Uterus (tissue), 4 donors: ENCODE results near the gene ACADSB. TPM values are rescaled to one million over a fixed set of nuclear protein-coding genes. Genes with fewer than 3 reads are reported as not detected.

ENCODE experiments used
- DNase-seq, 2 donors: peaks; one replicate each; pipeline ENCODE4 v3.0.0-alpha.2; 2019 to 2020
- H3K27ac ChIP-seq, 2 donors: fragments of 200-600 bp; sonication (generic); 1 replicate in 1 of 2; 2 replicates in 1 of 2; pipeline ENCODE4 v1.5.1; 2016 to 2018
- H3K27me3 ChIP-seq, 2 donors: fragments of 200-600 bp; sonication (generic); one replicate each; pipeline ENCODE4 v1.5.1; 2018 to 2019; ENCODE audit warnings: control low read depth in 1 of 2
- H3K36me3 ChIP-seq, 2 donors: fragments of 200-600 bp; sonication (generic); one replicate each; pipeline ENCODE4 v1.5.1; 2019; ENCODE audit warnings: control low read depth in 1 of 2
- H3K4me1 ChIP-seq, 2 donors: fragments of 200-600 bp; sonication (generic); one replicate each; pipeline ENCODE4 v1.5.1; 2018 to 2019; ENCODE audit warnings: control low read depth in 1 of 2
- H3K4me3 ChIP-seq, 2 donors: fragments of 200-600 bp; sonication (generic); 1 replicate in 1 of 2; 2 replicates in 1 of 2; pipeline ENCODE4 v1.5.1; 2018 to 2019; ENCODE audit warnings: mild to moderate bottlenecking in 1 of 2
- H3K9me3 ChIP-seq, 2 donors: fragments of 200-600 bp; sonication (generic); one replicate each; pipeline ENCODE4 v1.5.1; 2019; ENCODE audit warnings: control low read depth in 1 of 2
- POLR2A ChIP-seq, 2 donors: fragments of 450-650 bp; IDR thresholded peaks; one replicate each; pipeline ENCODE4 v1.6.1; 2016; ENCODE audit warnings: antibody characterized with exemption in 2 of 2, mild to moderate bottlenecking in 1 of 2, moderate library complexity in 1 of 2
- intact Hi-C: fragments of 100-400 bp; cut with DNase I; formaldehyde crosslinking; loops from one replicate; pipeline ENCODE4 v1.15.1; 2023; ENCODE audit warnings: low total_unique reads
- total RNA-seq, 4 donors: library from RNA; depleted of rRNA in 3 of 4; stranded (reverse); fragments of >200 nt in 3 of 4; gene quantifications; one replicate each; pipeline versions ENCODE4 v1.1.0 to v1.2.4, GENCODE V29; 2014 to 2023
- TF ChIP-seq, protein P1 (sequence below), 4 experiments: fragments of 200-600 bp in 2 of 4; fragments of 450-650 bp in 2 of 4; sonication (generic) in 2 of 4; IDR thresholded peaks; one replicate each; pipeline ENCODE4 v1.5.1; 2016 to 2019; ENCODE audit warnings: antibody characterized with exemption in 4 of 4, mild to moderate bottlenecking in 2 of 4, moderate library complexity in 1 of 4
- donor health status: DM: yes; HTN: yes; CAD: no.

The ACADSB gene
- total RNA-seq, 4 donors from 2014 or later, result 13.1 to 32.2 (median 17.2) TPM

DNA sequence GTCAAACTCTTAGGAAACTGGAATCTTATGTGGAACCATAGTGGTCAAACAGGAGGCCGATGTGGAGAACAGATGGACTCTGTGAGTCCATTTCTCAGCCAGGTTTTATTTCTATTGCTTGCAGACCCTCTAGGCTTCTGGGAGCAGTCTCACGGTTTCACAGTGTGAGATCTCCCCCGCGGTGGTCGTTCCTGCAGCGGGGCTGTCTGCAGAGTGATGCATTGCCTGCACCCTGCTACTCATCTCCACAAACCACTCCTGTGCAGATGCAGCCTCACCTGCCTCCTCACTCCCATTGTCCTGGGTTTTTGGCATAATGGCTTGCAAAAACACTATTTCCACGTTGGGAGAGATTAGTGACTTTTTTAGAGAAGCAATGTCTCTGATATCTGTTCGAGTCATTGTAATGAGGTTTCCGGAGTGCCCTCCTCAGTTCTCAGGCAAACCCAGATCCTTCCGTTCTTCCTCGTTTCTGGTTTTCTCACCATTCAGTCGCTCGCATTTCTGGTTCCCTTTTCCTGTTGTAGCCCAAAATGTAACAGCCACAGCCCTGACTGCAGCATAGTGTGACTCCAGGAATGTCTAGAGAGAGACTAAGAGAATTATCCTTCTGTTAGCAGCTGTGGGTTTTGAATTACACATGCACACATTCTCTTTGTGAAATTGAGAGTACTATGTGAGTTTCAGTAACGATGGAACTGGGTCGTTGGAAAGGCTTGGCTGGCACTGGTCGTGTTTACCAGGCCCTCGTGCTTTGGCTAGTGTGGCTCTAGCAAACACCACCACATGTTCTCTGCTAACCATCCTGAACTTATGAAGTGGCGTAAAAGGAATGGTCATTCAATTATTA is 30.2 kb downstream of the ACADSB start:
- Histone ChIP-seq H3K9me3 (no peaks in the 10 kb centered on the region), H3K36me3 (no peaks in the 10 kb centered on the region), H3K27me3 (no peaks in the 10 kb centered on the region), H3K4me1 (no peaks in the 10 kb centered on the region), H3K4me3 (no peak overlapping the region), H3K27ac (no peak overlapping the region)
- TF ChIP-seq, protein P1, sequence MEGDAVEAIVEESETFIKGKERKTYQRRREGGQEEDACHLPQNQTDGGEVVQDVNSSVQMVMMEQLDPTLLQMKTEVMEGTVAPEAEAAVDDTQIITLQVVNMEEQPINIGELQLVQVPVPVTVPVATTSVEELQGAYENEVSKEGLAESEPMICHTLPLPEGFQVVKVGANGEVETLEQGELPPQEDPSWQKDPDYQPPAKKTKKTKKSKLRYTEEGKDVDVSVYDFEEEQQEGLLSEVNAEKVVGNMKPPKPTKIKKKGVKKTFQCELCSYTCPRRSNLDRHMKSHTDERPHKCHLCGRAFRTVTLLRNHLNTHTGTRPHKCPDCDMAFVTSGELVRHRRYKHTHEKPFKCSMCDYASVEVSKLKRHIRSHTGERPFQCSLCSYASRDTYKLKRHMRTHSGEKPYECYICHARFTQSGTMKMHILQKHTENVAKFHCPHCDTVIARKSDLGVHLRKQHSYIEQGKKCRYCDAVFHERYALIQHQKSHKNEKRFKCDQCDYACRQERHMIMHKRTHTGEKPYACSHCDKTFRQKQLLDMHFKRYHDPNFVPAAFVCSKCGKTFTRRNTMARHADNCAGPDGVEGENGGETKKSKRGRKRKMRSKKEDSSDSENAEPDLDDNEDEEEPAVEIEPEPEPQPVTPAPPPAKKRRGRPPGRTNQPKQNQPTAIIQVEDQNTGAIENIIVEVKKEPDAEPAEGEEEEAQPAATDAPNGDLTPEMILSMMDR (IDR thresholded peaks at IDR 0.05), result no peak
- TF ChIP-seq POLR2A (IDR thresholded peaks at IDR 0.05), result no peak
- intact Hi-C loops, result no loop called here
- DNase-seq, result no peak

DNA sequence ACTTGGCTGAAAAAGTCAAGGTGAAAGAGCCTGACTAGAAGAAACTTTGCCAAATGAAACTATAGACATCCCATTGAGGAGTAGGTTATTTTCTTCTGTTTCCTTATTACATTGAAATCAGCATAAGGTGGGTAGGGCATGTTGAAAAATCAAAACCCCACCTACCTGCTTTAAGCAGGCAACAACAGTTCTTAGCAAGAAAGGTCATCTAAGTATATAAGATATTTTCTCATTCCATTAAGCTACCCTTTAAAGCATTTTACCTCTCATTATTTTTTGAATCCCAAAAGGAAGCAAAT is 30.8 kb downstream of the ACADSB start:
- Histone ChIP-seq H3K4me3 (no peak overlapping the region), H3K36me3 (no peaks in the 10 kb centered on the region), H3K4me1 (no peaks in the 10 kb centered on the region), H3K9me3 (no peaks in the 10 kb centered on the region), H3K27ac (no peak overlapping the region), H3K27me3 (no peaks in the 10 kb centered on the region)
- DNase-seq, result no peak
- TF ChIP-seq, protein P1 (IDR thresholded peaks at IDR 0.05), result no peak
- no peak for TF ChIP-seq POLR2A (IDR thresholded peaks at IDR 0.05)
- intact Hi-C loops, result no loop called here

DNA sequence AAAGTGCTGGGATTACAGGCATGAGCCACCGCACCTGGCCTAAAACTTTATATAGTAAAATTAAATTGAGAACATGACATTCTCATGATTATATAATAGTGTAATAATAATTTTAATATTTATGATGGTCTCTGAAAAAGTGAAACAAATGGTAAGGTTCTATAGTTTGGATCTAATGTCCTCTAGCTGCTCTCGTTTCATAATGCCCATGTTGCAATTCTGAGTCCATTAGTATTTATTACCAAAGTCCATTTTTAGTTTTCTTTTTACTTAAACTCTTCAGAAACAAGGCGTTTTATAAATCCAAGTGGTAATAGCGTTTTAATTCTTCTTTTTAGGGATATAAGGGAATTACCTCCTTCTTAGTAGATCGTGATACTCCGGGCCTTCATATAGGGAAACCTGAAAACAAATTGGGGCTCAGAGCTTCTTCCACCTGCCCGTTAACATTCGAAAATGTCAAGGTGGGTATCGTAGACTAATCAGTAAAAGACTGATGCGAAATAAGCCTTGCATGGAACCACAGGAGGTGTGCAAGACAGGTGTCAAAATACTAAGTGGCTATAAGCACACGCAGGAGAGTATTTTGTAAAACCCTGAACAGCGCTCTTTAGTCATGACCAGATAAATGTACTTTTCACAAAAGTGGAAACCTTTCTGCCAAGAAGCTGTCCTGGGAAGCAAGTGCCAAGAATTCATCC is 34.1 kb downstream of the ACADSB start:
- no peaks in the 10 kb centered on the region for H3K36me3 ChIP-seq

DNA sequence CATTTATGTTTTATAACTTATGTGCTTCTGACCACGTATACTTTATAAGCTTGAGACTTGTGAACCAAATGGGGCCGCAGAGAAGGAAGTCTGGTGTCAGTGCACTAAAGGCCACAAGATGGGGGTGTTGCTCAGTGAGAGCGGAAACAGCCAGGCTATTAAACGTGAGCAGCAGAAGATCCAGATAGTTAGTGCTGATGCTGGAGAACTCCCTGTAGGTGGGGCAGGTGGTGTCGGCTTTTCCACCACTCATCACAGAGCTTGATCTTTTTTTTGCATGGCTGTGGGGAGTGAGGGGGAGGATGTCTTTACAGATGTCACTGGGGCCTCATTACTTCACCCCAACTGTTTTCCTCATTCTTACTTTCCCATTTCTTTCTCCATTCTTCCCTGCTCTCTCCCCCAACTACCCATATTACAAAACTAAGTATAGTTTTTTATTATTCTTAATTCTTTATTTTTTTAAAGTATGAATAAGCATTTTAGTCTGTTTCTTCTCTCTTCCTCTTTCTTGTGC is 34.7 kb downstream of the ACADSB start:
- Histone ChIP-seq H3K36me3 (no peaks in the 10 kb centered on the region), H3K9me3 (no peaks in the 10 kb centered on the region), H3K27me3 (no peaks in the 10 kb centered on the region), H3K4me3 (no peak overlapping the region), H3K4me1 (no peaks in the 10 kb centered on the region), H3K27ac (no peak overlapping the region)
- TF ChIP-seq, protein P1 (IDR thresholded peaks at IDR 0.05), result peak in 3 of 4 experiments; percentile 11 to 18 (median 14)
- no peak for TF ChIP-seq POLR2A (IDR thresholded peaks at IDR 0.05)
- DNase-seq, result no peak
- intact Hi-C loops, result no loop called here

More for the DNA sequence above, 34.1 kb downstream of the ACADSB start:
- no peak for DNase-seq
- H3K4me1 ChIP-seq, result no peaks in the 10 kb centered on the region
- no peaks in the 10 kb centered on the region for H3K9me3 ChIP-seq
- no peak overlapping the region for H3K4me3 ChIP-seq
- no peak overlapping the region for H3K27ac ChIP-seq
- no peaks in the 10 kb centered on the region for H3K27me3 ChIP-seq
- intact Hi-C loops, result no loop called here
- TF ChIP-seq, protein P1 (IDR thresholded peaks at IDR 0.05), result no peak
- TF ChIP-seq POLR2A (IDR thresholded peaks at IDR 0.05), result no peak

DNA sequence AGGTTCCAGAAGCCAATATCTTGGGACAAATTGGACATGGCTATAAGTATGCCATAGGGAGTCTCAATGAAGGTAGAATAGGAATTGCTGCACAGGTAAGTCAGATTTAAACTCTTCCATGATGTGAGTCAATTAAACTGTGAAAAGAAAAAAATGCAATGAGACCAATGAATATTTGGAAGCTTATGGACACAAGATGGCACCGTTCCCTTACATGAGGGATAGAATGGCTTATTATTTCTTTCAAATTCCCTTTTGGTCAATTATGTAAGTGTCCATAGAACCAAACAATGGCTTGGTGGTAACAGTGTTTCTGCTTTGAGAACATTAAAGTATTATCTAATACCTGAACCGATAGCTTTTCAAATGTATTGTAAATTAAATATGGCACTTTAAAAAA is 35.6 kb downstream of the ACADSB start:
- DNase-seq, result no peak
- Histone ChIP-seq H3K27me3 (no peaks in the 10 kb centered on the region), H3K4me1 (no peaks in the 10 kb centered on the region), H3K9me3 (no peaks in the 10 kb centered on the region), H3K36me3 (no peaks in the 10 kb centered on the region), H3K4me3 (no peak overlapping the region), H3K27ac (no peak overlapping the region)
- no peak for TF ChIP-seq POLR2A (IDR thresholded peaks at IDR 0.05)
- TF ChIP-seq, protein P1 (IDR thresholded peaks at IDR 0.05), result no peak
- intact Hi-C loops, result no loop called here
